Middle frontal gyrus (tissue), 1 donor: ENCODE measurements around the gene MGST3.
A peak's percentile ranks its signal among the peaks of the same experiment; 100 is the strongest.
"Not testable (repeated sequence)": the region's sequence is repeated elsewhere in the genome, so short reads cannot be mapped to it uniquely, and the experiment has no call there.

Experiments used
- DNase-seq: peaks from one replicate; pipeline ENCODE4 v3.0.0-alpha.2; 2015; ENCODE audit warnings: low spot score; ENCODE audit errors: extremely low spot score

Gene MGST3

DNA sequence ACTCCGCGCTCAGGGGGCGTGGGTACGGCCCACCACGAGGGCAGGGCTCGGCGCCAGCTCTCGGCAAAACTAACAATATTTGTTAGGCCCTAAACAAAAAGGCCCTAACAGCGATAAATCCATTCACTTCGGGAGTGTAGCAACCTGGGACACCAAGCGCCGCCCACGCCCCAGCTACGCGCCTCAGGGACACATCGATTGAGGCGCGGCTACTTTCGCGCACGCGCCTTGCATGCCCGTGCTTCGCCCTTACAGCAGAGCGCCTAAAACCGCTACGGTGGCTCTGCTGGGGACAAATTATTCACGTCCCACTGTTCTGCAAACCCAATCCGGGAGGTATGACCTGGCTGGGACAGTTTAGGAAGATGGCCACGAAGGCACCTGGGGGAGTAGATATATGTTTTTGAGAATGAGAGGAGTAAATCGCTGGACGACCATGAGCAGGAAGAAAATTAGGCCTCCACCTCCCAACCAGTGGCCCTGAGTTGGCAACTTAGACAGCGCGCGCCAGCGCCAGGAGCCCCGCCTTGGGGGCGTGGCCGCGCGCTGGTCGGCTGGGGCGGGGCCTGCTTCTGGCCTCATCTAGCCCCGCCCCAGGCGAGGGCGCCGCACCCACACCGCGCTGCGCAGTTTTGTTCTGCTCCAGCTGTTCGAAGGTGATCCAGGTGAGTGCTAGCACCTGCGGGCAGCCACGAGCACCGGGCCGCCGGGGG, at the start of gene MGST3:
Gene MGST3 (plus strand): TSS at position 606 of the 713 bp plus-strand sequence. CDS start 18,614 bp downstream, outside the sequence.
- peak; percentile 95 for DNase-seq

DNA sequence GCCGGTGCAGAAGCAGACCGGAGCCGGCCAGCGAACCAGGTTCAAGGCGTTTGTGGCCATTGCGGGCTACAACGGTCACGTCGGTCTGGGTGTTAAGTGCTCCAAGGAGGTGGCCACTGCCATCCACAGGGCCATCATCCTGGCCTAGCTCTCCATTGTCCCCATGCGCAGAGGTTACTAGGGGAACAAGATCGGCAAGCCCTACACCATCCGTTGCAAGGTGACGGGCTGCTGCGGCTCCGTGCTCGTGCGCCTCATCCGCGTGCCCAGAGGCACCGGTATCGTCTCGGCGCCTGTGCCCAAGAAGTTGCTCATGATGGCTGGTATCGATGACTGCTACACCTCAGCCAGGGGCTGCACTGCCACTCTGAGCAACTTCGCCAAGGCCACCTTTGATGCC, 49.1 kb upstream of the MGST3 start:
- no peak for DNase-seq

GRCh38 chr1:165586398-165586797, 44.6 kb upstream of the MGST3 start:
- DNase-seq, result no peak

GRCh38 chr1:165591391-165591790, 39.6 kb upstream of the MGST3 start:
- DNase-seq, result not testable (repeated sequence)

GRCh38 chr1:165592945-165593823, 37.9 kb upstream of the MGST3 start:
- peak; percentile 84 for DNase-seq

- DNase-seq, result no peak
Measured at GRCh38 chr1:165595246-165595938, 35.6 kb upstream of the MGST3 start.

DNA sequence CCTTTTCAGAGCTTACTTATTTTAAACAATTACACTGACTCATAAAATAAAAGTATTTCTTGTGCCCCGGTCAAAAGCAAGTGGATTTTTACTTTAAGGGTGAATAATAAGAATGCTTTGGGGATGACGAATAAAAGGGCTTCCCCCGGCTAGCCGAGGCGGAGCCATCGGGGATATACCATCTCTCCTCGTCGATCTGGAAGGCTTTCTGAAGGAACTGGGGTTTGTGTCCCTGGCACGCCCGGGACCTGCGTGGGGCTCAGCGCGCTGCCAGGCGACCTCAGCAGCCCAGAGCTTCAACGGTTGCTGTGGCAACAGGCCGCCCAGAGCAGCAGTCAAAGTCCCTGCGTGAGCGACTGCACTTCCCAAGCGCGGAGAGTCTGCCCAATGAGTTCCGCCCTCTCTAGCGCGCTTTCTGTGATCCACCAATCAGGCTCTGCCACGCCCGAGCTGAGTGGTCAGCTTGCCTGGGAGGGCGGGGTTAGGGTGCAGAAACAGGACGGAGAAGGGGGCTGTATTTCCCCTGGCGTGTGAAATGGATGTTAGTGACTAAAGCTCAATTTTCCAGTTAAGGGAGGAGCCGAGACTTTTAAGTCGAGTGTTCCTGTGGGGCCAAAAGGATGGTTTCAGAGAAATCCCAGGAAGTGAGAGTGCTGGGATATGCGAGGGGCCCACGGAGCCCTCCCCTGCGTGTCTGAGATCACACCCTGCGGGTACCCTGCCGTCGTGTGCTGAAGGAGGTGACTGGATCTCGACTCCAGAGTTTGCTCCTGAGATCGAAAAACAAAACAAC, 33.0 kb upstream of the MGST3 start:
- peak; percentile 93 for DNase-seq

GRCh38 chr1:165598676-165599059, 32.4 kb upstream of the MGST3 start:
- DNase-seq, result no peak

- no peak for DNase-seq
Measured at GRCh38 chr1:165600793-165601192, 30.2 kb upstream of the MGST3 start.

DNA sequence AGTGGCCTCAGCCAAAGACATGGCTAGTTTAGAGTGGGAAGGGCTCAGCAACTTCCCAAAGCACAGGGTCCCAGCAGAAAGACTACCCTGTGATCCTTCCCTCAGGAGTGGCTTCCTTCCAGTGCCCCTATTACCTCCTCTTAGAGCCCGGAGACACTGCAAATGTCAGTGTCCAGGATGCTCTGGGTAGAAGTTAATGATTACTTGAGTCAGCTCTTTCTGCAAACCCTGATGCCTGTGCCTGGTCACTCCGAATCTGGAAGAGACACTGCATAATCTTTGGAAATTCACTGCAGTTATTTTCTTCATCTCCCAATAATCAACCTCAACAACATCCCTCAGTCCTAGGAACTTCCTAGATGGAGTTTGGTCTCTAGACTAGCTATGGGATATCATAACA, 27.2 kb upstream of the MGST3 start:
- DNase-seq, result no peak

GRCh38 chr1:165605246-165605645, 25.8 kb upstream of the MGST3 start:
- no peak for DNase-seq

GRCh38 chr1:165606676-165607075, 24.4 kb upstream of the MGST3 start:
- DNase-seq, result not testable (repeated sequence)

- no peak for DNase-seq
Measured at GRCh38 chr1:165610866-165611265, 20.2 kb upstream of the MGST3 start.

GRCh38 chr1:165612062-165612461, 19.0 kb upstream of the MGST3 start:
- DNase-seq, result no peak

- no peak for DNase-seq
Measured at GRCh38 chr1:165616054-165616612, 14.9 kb upstream of the MGST3 start.

DNA sequence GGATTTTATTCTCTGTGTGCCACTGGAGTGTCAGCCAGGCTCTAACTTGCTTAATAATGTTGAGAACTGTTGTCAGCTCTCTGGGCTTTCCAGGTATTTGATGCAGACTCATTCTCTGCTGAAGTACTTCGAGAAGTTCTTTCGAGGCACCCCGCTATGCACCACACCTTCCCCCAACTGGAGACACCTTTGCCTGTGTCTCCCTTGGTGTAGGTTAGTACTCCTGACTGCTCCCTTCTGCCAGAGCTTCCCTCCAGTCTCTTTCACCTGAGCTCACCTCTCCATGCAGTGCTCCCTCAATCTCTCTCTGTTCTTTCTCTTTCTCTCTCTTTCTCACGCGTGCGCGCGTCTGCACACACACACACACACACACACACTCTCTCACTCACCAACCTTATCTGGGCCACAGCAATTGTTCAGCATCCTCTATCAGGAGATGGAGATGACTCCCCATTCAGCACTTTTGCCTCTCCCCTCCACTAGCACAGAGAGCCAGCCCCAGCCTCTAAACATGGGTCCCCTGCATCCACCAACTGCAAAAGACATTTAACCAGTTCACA, 14.0 kb upstream of the MGST3 start:
- no peak for DNase-seq

GRCh38 chr1:165619647-165620151, 11.3 kb upstream of the MGST3 start:
- no peak for DNase-seq

- DNase-seq, result no peak
Measured at GRCh38 chr1:165623624-165624023, 7.4 kb upstream of the MGST3 start.

DNA sequence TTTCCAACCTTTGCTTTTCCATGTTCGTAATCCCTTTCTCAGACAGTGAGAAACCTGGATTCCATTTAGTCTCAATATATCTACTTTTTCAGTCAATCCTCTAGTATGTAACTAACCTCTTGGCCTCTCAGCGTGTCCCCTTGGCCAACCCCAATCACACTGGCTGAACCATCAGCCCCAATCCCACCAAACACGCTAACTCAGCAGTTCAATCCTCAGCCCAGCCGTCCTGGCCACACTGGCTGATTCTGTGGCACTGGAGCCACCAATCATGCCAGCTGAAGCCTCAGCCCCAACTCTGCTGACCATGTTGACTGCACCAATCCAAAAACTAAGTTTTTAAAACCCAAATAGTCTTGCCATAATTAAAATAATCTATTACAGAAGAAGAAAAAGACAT, 6.6 kb upstream of the MGST3 start:
- no peak for DNase-seq

DNA sequence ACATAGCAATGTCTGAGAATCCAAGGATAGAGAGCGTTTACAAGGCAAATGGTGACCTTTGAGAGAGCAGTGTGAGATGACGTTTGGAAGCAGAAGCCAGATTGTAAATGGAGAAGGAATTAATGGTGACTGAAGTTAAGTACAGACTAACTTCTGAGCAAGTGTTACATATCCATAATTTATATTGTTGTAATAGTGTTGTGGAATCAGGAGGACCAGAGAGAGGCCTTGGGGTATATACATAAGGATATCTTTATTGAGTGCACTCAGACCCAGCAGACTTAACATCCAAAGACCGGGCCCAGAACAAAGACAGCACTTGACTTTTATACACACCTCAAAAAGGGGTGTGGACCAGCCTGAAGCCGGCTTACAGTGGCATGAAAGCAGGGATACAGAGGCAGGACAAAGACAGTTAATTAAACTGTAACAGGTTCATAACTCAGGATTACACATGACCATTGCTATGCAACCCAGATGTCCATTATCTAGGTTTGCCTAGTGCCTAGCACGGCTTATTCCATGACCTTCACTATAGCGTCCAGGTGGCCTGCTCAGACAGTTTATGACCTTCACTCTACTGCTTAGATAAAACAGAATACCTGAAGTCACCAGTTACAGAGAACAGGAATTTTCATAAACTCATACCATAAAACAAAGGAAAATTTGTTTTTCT, 2.7 kb upstream of the MGST3 start:
- no peak for DNase-seq
